Kidney epithelial cell (primary cell): ENCODE measurements around the gene TAF4B. TPM values are rescaled to one million over a fixed set of nuclear protein-coding genes. Genes with fewer than 3 reads are reported as not detected.
"Not testable (repeated sequence)": the region's sequence is repeated elsewhere in the genome, so short reads cannot be mapped to it uniquely, and the experiment has no call there.

Experiments
- DNase-seq: peaks from one replicate; pipeline ENCODE4 v3.0.0-alpha.2; 2010; ENCODE audit warnings: low read depth
- H3K27me3 ChIP-seq: 2 replicates; pipeline ENCODE4 v1.6.0; 2011; ENCODE audit warnings: low read length; ENCODE audit not compliant: control insufficient read depth, insufficient read depth
- H3K36me3 ChIP-seq: 2 replicates; pipeline ENCODE4 v1.5.1; 2011; ENCODE audit warnings: low read length; ENCODE audit not compliant: control insufficient read depth, insufficient read depth
- H3K4me3 ChIP-seq: 2 replicates; pipeline ENCODE4 v1.5.1; 2011; ENCODE audit warnings: low read depth, mild to moderate bottlenecking, control low read depth, low read length
- CTCF ChIP-seq: IDR thresholded peaks from 2 replicates; pipeline ENCODE4 v1.5.1; 2011; ENCODE audit warnings: mild to moderate bottlenecking, moderate library complexity, low read length, control low read depth, inconsistent platforms; ENCODE audit not compliant: insufficient read depth, poor library complexity, severe bottlenecking
- total RNA-seq: library from RNA; depleted of rRNA; stranded (reverse); fragments of >200 nt; gene quantifications from 2 replicates; pipeline ENCODE4 v1.2.3, GENCODE V29; 2015

Gene TAF4B
- total RNA-seq, 1 donor from 2014 or later, result 6.9 TPM

- H3K4me3 ChIP-seq, result no peak overlapping the region
- TF ChIP-seq CTCF, result no peak
- H3K36me3 ChIP-seq, result no peaks in the 10 kb centered on the region
- DNase-seq, result no peak
- H3K27me3 ChIP-seq, result no peaks in the 10 kb centered on the region
These were observed 143.8 kb downstream of the TAF4B start for GRCh38 chr18:26370037-26370436.

- no peak for TF ChIP-seq CTCF
- Histone ChIP-seq H3K27me3 (no peaks in the 10 kb centered on the region), H3K4me3 (no peak overlapping the region), H3K36me3 (no peaks in the 10 kb centered on the region)
- DNase-seq, result no peak
These were observed 149.9 kb downstream of the TAF4B start for GRCh38 chr18:26376105-26376504.

GRCh38 chr18:26378701-26379100 lies 152.5 kb downstream of the TAF4B start:
- H3K27me3 ChIP-seq, result no peaks in the 10 kb centered on the region
- H3K36me3 ChIP-seq, result no peaks in the 10 kb centered on the region
- TF ChIP-seq CTCF, result no peak
- DNase-seq, result no peak
- H3K4me3 ChIP-seq, result no peak overlapping the region

- not testable (repeated sequence) for DNase-seq, H3K36me3 ChIP-seq, H3K4me3 ChIP-seq, H3K27me3 ChIP-seq
These were observed 155.3 kb downstream of the TAF4B start for GRCh38 chr18:26381555-26381954.

- DNase-seq, result no peak
- Histone ChIP-seq H3K4me3 (no peak overlapping the region), H3K36me3 (no peaks in the 10 kb centered on the region), H3K27me3 (no peaks in the 10 kb centered on the region)
- TF ChIP-seq CTCF, result peak; percentile 62
These were observed 157.4 kb downstream of the TAF4B start for GRCh38 chr18:26383454-26384270.

- Histone ChIP-seq H3K4me3 (no peak overlapping the region), H3K27me3 (no peaks in the 10 kb centered on the region), H3K36me3 (no peaks in the 10 kb centered on the region)
- no peak for DNase-seq
- no peak for TF ChIP-seq CTCF
These were observed 159.8 kb downstream of the TAF4B start for GRCh38 chr18:26386002-26386401.
